Gastrocnemius medialis (tissue), 4 donors: ENCODE data around the gene MBNL1. TPM values are rescaled to one million over a fixed set of nuclear protein-coding genes. Genes with fewer than 3 reads are reported as not detected.
A peak's percentile ranks its signal among the peaks of the same experiment; 100 is the strongest.

Experiments
- ATAC-seq, 2 donors: fragments of 150-250 bp; one replicate each; pipeline ENCODE4 v1.9.1; 2016
- DNase-seq, 2 donors: peaks; one replicate each; pipeline ENCODE4 v3.0.0-alpha.2; 2019
- H3K27ac ChIP-seq, 4 donors: fragments of 200-600 bp; sonication (generic); 1 replicate in 1 of 4; 2 replicates in 3 of 4; pipeline ENCODE4 v1.5.1; 2016 to 2018; ENCODE audit warnings: mild to moderate bottlenecking in 2 of 4, moderate library complexity in 1 of 4
- H3K27me3 ChIP-seq, 3 donors: fragments of 200-600 bp; sonication (generic) in 2 of 3; 1 replicate in 1 of 3; 2 replicates in 2 of 3; pipeline versions ENCODE4 v1.5.1 to v1.6.0; 2016 to 2019; ENCODE audit warnings: mild to moderate bottlenecking in 1 of 3, moderate library complexity in 1 of 3
- H3K36me3 ChIP-seq, 2 donors: fragments of 200-600 bp; sonication (generic) in 1 of 2; one replicate each; pipeline ENCODE4 v1.5.1; 2017 to 2018
- H3K4me1 ChIP-seq, 2 donors: fragments of 200-600 bp; sonication (generic) in 1 of 2; one replicate each; pipeline ENCODE4 v1.5.1; 2016 to 2017; ENCODE audit warnings: mild to moderate bottlenecking in 2 of 2
- H3K4me3 ChIP-seq, 4 donors: fragments of 200-600 bp; sonication (generic) in 3 of 4; 1 replicate in 1 of 4; 2 replicates in 3 of 4; pipeline ENCODE4 v1.5.1; 2016 to 2019; ENCODE audit warnings: mild to moderate bottlenecking in 2 of 4
- H3K9me3 ChIP-seq, 3 donors: fragments of 200-600 bp; sonication (generic) in 2 of 3; 1 replicate in 1 of 3; 2 replicates in 2 of 3; pipeline ENCODE4 v1.5.1; 2016 to 2019
- POLR2A ChIP-seq, 2 donors: fragments of 450-650 bp; IDR thresholded peaks; one replicate each; pipeline ENCODE4 v1.6.1; 2017; ENCODE audit warnings: antibody characterized with exemption in 2 of 2, mild to moderate bottlenecking in 2 of 2, moderate library complexity in 2 of 2
- in situ Hi-C, 4 donors: fragments of 200-750 bp; cut with MboI; loops; one replicate each; pipeline versions ENCODE4 v1.15.0 to v1.8.0; 2017; ENCODE audit warnings: low sequenced_read_pairs in 4 of 4
- intact Hi-C: fragments of 100-400 bp; cut with DNase I; formaldehyde crosslinking; loops from one replicate; pipeline ENCODE4 v1.15.1; 2023; ENCODE audit warnings: low total_unique reads
- total RNA-seq, 4 donors: library from RNA; depleted of rRNA; stranded (reverse); fragments of >200 nt; gene quantifications; one replicate each; pipeline versions ENCODE4 v1.1.0 to v1.2.3, GENCODE V29; 2016
- TF ChIP-seq, protein P1 (sequence below), 5 experiments: fragments of 450-650 bp in 3 of 5; fragments of 200-600 bp in 2 of 5; sonication (generic) in 2 of 5; IDR thresholded peaks in 4 of 5; conservative IDR thresholded peaks in 1 of 5; 1 replicate in 4 of 5; 2 replicates in 1 of 5; pipeline ENCODE4 v1.5.1; 2016 to 2019; ENCODE audit warnings: antibody characterized with exemption in 5 of 5, mild to moderate bottlenecking in 3 of 5, moderate library complexity in 3 of 5

Gene MBNL1
- total RNA-seq, 4 donors from 2014 or later, result 519 to 597 (median 557) TPM

DNA sequence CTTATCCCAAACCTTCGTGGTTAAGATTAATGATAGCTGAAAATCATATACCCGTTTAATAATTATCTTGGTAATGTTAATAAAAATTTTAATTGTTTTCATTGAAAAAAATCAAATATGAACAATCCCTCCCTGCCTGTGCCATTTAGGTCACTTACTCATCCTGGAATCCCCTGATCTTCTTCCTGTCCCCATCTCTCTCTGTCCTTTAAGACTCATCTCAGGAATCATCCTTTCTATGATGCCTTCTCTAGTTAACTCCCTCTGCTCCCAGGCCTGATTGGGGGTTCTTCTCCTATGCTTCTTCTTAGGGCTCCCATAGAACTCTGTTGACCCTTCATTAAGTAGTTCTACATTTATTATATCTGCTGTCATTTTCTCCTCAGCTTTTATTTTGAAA is 91.6 kb downstream of the MBNL1 start:
- Histone ChIP-seq H3K36me3 (no peaks in the 10 kb centered on the region), H3K4me1 (peaks cover 93 to 95% of the 10 kb centered on the region in 2 donors), H3K9me3 (no peaks in the 10 kb centered on the region), H3K27ac (peak overlapping the region; percentile 73 to 95 (median 86)), H3K27me3 (no peaks in the 10 kb centered on the region), H3K4me3 (no peak overlapping the region)
- no peak for TF ChIP-seq POLR2A (IDR thresholded peaks at IDR 0.05)
- TF ChIP-seq, protein P1, sequence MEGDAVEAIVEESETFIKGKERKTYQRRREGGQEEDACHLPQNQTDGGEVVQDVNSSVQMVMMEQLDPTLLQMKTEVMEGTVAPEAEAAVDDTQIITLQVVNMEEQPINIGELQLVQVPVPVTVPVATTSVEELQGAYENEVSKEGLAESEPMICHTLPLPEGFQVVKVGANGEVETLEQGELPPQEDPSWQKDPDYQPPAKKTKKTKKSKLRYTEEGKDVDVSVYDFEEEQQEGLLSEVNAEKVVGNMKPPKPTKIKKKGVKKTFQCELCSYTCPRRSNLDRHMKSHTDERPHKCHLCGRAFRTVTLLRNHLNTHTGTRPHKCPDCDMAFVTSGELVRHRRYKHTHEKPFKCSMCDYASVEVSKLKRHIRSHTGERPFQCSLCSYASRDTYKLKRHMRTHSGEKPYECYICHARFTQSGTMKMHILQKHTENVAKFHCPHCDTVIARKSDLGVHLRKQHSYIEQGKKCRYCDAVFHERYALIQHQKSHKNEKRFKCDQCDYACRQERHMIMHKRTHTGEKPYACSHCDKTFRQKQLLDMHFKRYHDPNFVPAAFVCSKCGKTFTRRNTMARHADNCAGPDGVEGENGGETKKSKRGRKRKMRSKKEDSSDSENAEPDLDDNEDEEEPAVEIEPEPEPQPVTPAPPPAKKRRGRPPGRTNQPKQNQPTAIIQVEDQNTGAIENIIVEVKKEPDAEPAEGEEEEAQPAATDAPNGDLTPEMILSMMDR (IDR thresholded peaks at IDR 0.05 in 4 of 5, conservative IDR thresholded peaks at IDR 0.05 in 1 of 5), result no peak
- no peak for DNase-seq
- no peak for ATAC-seq
- intact Hi-C loops (no loop called here), in situ Hi-C loops (no loop called here)

- TF ChIP-seq, protein P1 (IDR thresholded peaks at IDR 0.05 in 4 of 5, conservative IDR thresholded peaks at IDR 0.05 in 1 of 5), result no peak
- TF ChIP-seq POLR2A (IDR thresholded peaks at IDR 0.05), result no peak
- peak overlapping the region in 1 of 4 donors; percentile 16 for H3K4me3 ChIP-seq
- H3K36me3 ChIP-seq, result no peaks in the 10 kb centered on the region
- intact Hi-C loops (no loop called here), in situ Hi-C loops (no loop called here)
- peaks cover 93 to 95% of the 10 kb centered on the region in 2 donors for H3K4me1 ChIP-seq
- DNase-seq (no peak), ATAC-seq (no peak)
- H3K9me3 ChIP-seq, result no peaks in the 10 kb centered on the region
- no peaks in the 10 kb centered on the region for H3K27me3 ChIP-seq
- H3K27ac ChIP-seq, result peak overlapping the region; percentile 88 to 96 (median 94)
Observed at GRCh38 chr3:152360966-152361365, 92.2 kb downstream of the MBNL1 start.

DNA sequence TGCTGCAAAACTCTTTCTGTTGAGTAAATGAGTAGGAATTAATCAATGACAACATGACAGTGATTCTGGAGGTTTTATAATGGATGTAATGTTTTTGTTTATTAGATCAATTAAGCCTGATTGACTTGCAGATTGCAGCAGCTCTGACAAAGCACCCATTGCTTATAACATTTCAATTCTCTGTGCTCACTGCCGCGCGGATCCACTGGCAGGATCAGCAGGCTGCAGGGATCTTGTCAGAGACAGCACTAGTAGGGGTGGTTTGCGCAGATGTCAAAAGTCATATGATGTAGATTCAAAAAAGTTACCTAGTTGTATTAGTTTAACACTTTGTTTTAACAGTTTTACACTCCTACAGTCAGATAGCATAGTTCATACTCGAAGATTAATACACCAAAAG is 93.4 kb downstream of the MBNL1 start:
- peaks cover 90 to 92% of the 10 kb centered on the region in 2 donors for H3K4me1 ChIP-seq
- H3K4me3 ChIP-seq, result peak overlapping the region in 1 of 4 donors; percentile 16
- TF ChIP-seq POLR2A (IDR thresholded peaks at IDR 0.05), result no peak
- TF ChIP-seq, protein P1 (IDR thresholded peaks at IDR 0.05 in 4 of 5, conservative IDR thresholded peaks at IDR 0.05 in 1 of 5), result no peak
- no peaks in the 10 kb centered on the region for H3K27me3 ChIP-seq
- DNase-seq (no peak), ATAC-seq (no peak)
- H3K9me3 ChIP-seq, result no peaks in the 10 kb centered on the region
- H3K27ac ChIP-seq, result peak overlapping the region; percentile 88 to 96 (median 94)
- in situ Hi-C loops (no loop called here), intact Hi-C loops (no loop called here)
- no peaks in the 10 kb centered on the region for H3K36me3 ChIP-seq

DNA sequence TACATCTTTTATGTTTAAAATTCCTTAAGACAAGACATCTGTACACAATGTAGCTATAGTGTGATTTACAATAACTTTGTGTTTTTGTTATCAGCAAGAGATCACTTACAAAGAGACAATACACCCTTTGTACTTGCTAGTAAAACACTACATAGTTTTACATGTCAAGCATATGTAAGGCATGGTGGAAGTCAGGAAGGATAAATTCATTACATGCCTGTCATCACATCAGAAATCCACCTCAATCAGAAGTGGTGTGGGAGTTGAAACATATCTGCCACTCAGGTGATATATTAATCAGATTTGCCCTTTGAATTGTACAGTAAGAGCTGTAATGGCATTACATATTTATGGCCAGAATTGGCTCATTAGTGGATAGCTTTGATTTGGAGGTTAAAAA is 95.5 kb downstream of the MBNL1 start:
- no peaks in the 10 kb centered on the region for H3K36me3 ChIP-seq
- TF ChIP-seq POLR2A (IDR thresholded peaks at IDR 0.05), result no peak
- no peaks in the 10 kb centered on the region for H3K9me3 ChIP-seq
- H3K4me1 ChIP-seq, result peaks cover 82 to 93% of the 10 kb centered on the region in 2 donors
- H3K27me3 ChIP-seq, result no peaks in the 10 kb centered on the region
- intact Hi-C loops (no loop called here), in situ Hi-C loops (no loop called here)
- ATAC-seq (no peak), DNase-seq (no peak)
- H3K27ac ChIP-seq, result peak overlapping the region; percentile 88 to 96 (median 94)
- no peak overlapping the region for H3K4me3 ChIP-seq

DNA sequence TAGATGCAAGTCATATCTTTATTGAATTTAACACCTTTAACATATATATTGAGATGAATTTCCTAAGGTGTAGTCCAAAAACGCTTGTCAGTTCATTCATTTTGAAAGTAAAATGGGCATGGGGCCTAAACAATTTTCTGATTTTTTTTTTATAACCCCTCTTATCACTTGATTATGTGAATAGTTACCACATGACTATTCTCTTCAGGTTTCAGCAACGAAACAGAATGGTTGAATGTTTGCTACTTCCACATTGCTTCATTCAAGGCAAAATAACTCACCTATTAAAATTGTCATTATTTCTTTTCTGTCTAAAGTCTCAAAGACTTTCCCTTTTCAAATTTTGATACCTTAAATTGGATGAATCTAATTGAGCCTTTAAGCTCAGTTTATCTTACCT is 96.4 kb downstream of the MBNL1 start:
- TF ChIP-seq, protein P1 (IDR thresholded peaks at IDR 0.05 in 4 of 5, conservative IDR thresholded peaks at IDR 0.05 in 1 of 5), result no peak
- TF ChIP-seq POLR2A (IDR thresholded peaks at IDR 0.05), result no peak
- ATAC-seq, result no peak
- Histone ChIP-seq H3K4me3 (peak overlapping the region in 1 of 4 donors; percentile 12), H3K36me3 (no peaks in the 10 kb centered on the region), H3K27ac (peak overlapping the region; percentile 88 to 96 (median 94)), H3K9me3 (no peaks in the 10 kb centered on the region), H3K4me1 (peaks cover 82 to 93% of the 10 kb centered on the region in 2 donors), H3K27me3 (no peaks in the 10 kb centered on the region)
- intact Hi-C loops, result no loop called here
- no peak for DNase-seq
- in situ Hi-C loops, result no loop called here
